HepG2 (cell line): ENCODE measurements around the gene OBSL1. TPM values are rescaled to one million over a fixed set of nuclear protein-coding genes. Genes with fewer than 3 reads are reported as not detected.

Experiments used
- ARHGAP35 ChIP-seq: sonication (generic); formaldehyde crosslinking; IDR thresholded peaks from 2 replicates; pipeline ENCODE4 v1.9.0; 2022; ENCODE audit warnings: mild to moderate bottlenecking, inconsistent platforms, moderate library complexity, missing genetic modification reagents, borderline replicate concordance
- BRF2 ChIP-seq: sonication (generic); formaldehyde crosslinking; IDR thresholded peaks from 2 replicates; pipeline ENCODE4 v1.8.1; 2022; ENCODE audit warnings: mild to moderate bottlenecking, missing genetic modification reagents
- EEA1 ChIP-seq: sonication (generic); formaldehyde crosslinking; IDR thresholded peaks from 2 replicates; pipeline ENCODE4 v1.5.1; 2020; ENCODE audit warnings: mild to moderate bottlenecking, missing genetic modification reagents, borderline replicate concordance
- FOXO1 ChIP-seq: sonication (generic); formaldehyde crosslinking; IDR thresholded peaks from 2 replicates; pipeline ENCODE4 v1.4.0; 2020; ENCODE audit warnings: missing genetic modification reagents
- MBNL3 ChIP-seq: fragments of 250-450 bp; sonication (Bioruptor Pico); conservative IDR thresholded peaks from 2 replicates; pipeline ENCODE4 v1.8.0; 2022; ENCODE audit warnings: mild to moderate bottlenecking, inconsistent platforms
- MTF2 ChIP-seq: sonication (generic); formaldehyde crosslinking; IDR thresholded peaks from 2 replicates; pipeline ENCODE4 v1.5.0; 2020; ENCODE audit warnings: missing genetic modification reagents, borderline replicate concordance
- NFE2L1 ChIP-seq: sonication (generic); formaldehyde crosslinking; IDR thresholded peaks from 2 replicates; pipeline ENCODE4 v1.4.0; 2020; ENCODE audit warnings: missing genetic modification reagents, mild to moderate bottlenecking, borderline replicate concordance
- NFKBIZ ChIP-seq: IDR thresholded peaks from 2 replicates; pipeline ENCODE4 v1.6.1; 2018; ENCODE audit warnings: missing genetic modification reagents, missing compliant biosample characterization
- POLR2AphosphoS2 ChIP-seq: IDR thresholded peaks from 2 replicates; pipeline ENCODE4 v1.6.1; 2011; ENCODE audit warnings: low read depth, low read length, improper control_type of control experiment
- RBM22 ChIP-seq: fragments of 200-400 bp; formaldehyde crosslinking; optimal IDR thresholded peaks from 2 replicates; pipeline ENCODE3; 2017; ENCODE audit warnings: mild to moderate bottlenecking, low read length, moderate library complexity
- SETDB1 ChIP-seq: sonication (generic); formaldehyde crosslinking; IDR thresholded peaks from 2 replicates; pipeline ENCODE4 v1.5.1; 2020; ENCODE audit warnings: missing genetic modification reagents, mild to moderate bottlenecking, borderline replicate concordance
- SRF ChIP-seq: IDR thresholded peaks from 2 replicates; pipeline ENCODE4 v1.6.1; 2011; ENCODE audit warnings: mild to moderate bottlenecking, low read depth, low read length, moderate library complexity
- TCF7L2 ChIP-seq: IDR thresholded peaks from 2 replicates; pipeline ENCODE4 v1.6.1; 2011; ENCODE audit warnings: mild to moderate bottlenecking, low read depth, low read length, moderate library complexity
- YY1 ChIP-seq: IDR thresholded peaks from 2 replicates; pipeline ENCODE4 v1.6.1; 2011; ENCODE audit warnings: low read length, low read depth, moderate library complexity, mild to moderate bottlenecking; ENCODE audit not compliant: insufficient read depth, insufficient replicate concordance
- ZC3H13 ChIP-seq: sonication (generic); formaldehyde crosslinking; IDR thresholded peaks from 2 replicates; pipeline ENCODE4 v1.8.1; 2023; ENCODE audit warnings: mild to moderate bottlenecking, missing genetic modification reagents, moderate library complexity
- ZFP36L1 ChIP-seq: sonication (generic); formaldehyde crosslinking; IDR thresholded peaks from 2 replicates; pipeline ENCODE4 v1.8.0; 2022; ENCODE audit warnings: mild to moderate bottlenecking, missing genetic modification reagents, moderate library complexity
- ZNF207 ChIP-seq: fragments of 450-650 bp; IDR thresholded peaks from 2 replicates; pipeline ENCODE4 v1.6.1; 2016; ENCODE audit warnings: antibody characterized with exemption, borderline replicate concordance
- ZNF292 ChIP-seq: sonication (generic); formaldehyde crosslinking; IDR thresholded peaks from 2 replicates; pipeline ENCODE4 v1.8.1; 2022; ENCODE audit warnings: mild to moderate bottlenecking, low read depth, missing genetic modification reagents, borderline replicate concordance
- ZNF460 ChIP-seq: sonication (generic); formaldehyde crosslinking; IDR thresholded peaks from 2 replicates; pipeline ENCODE4 v1.5.1; 2020; ENCODE audit warnings: missing genetic modification reagents, mild to moderate bottlenecking, borderline replicate concordance
- ZNF605 ChIP-seq: sonication (generic); formaldehyde crosslinking; IDR thresholded peaks from 2 replicates; pipeline ENCODE4 v1.8.0; 2022; ENCODE audit warnings: mild to moderate bottlenecking, missing genetic modification reagents
- ZNF768 ChIP-seq: sonication (generic); formaldehyde crosslinking; IDR thresholded peaks from 2 replicates; pipeline ENCODE4 v1.4.0; 2020; ENCODE audit warnings: missing genetic modification reagents
- ZSCAN12 ChIP-seq: sonication (generic); formaldehyde crosslinking; IDR thresholded peaks from 2 replicates; pipeline ENCODE4 v1.9.0; 2021; ENCODE audit warnings: mild to moderate bottlenecking, missing genetic modification reagents
- polyA plus RNA-seq, 8 experiments: library from polyadenylated mRNA; depleted of rRNA in 3 of 8; stranded (reverse) in 7 of 8; unstranded in 1 of 8; fragments of >200 nt; fragmentation: Illumina TruSeq in 4 of 8; extraction: Trizol in 4 of 8; gene quantifications; 2 replicates each; pipeline versions ENCODE4 v1.2.1 to v1.2.3, GENCODE V29; 2011 to 2016; ENCODE audit warnings: low read depth in 4 of 8, missing spikeins in 1 of 8, mixed read lengths in 1 of 8; ENCODE audit not compliant: insufficient read depth in 1 of 8
- total RNA-seq, 5 experiments: library from RNA; depleted of rRNA; stranded (reverse); fragments of >200 nt; fragmentation: Illumina TruSeq; extraction: Trizol; gene quantifications; 2 replicates each; pipeline ENCODE4 v1.2.3, GENCODE V29; 2016; ENCODE audit warnings: low read depth in 1 of 5
- TF ChIP-seq, protein P1 (sequence below), 2 experiments: sonication (generic) in 1 of 2; formaldehyde crosslinking in 1 of 2; IDR thresholded peaks; 2 replicates each; pipeline versions ENCODE4 v1.4.0 to v1.6.1; 2018 to 2020; ENCODE audit warnings: missing genetic modification reagents in 2 of 2, borderline replicate concordance in 1 of 2, low read depth in 1 of 2, mild to moderate bottlenecking in 1 of 2, missing biosample characterization in 1 of 2
- TF ChIP-seq, protein P2 (sequence below): sonication (generic); formaldehyde crosslinking; IDR thresholded peaks from 2 replicates; pipeline ENCODE4 v1.5.1; 2020; ENCODE audit warnings: mild to moderate bottlenecking, missing genetic modification reagents

OBSL1 gene
- total and polyA plus RNA-seq, 2 of the 13 experiments (the other 11 are each of a cell fraction or from before 2014, with no cell fraction given): 86.7 to 218 TPM

GRCh38 chr2:219537657-219538488, 33.5 kb downstream of the OBSL1 start (continued):
- TF ChIP-seq POLR2AphosphoS2: no peak
- no peak for TF ChIP-seq SETDB1 (CRISPR knock-in tag)
- TF ChIP-seq ZNF292 (CRISPR knock-in tag): 0 out of 2 replicates have a peak, but pooled peaks have one; percentile 13
- TF ChIP-seq EEA1: no peak
- peak; percentile 79 for TF ChIP-seq RBM22
- TF ChIP-seq MTF2 (CRISPR knock-in tag): no peak
- TF ChIP-seq SRF: no peak
- peak; percentile 39; the same call in 1 of the 2 replicates for TF ChIP-seq ARHGAP35 (CRISPR knock-in tag)
- TF ChIP-seq ZC3H13: peak; percentile 98
- no peak for TF ChIP-seq BRF2
- TF ChIP-seq, protein P1, sequence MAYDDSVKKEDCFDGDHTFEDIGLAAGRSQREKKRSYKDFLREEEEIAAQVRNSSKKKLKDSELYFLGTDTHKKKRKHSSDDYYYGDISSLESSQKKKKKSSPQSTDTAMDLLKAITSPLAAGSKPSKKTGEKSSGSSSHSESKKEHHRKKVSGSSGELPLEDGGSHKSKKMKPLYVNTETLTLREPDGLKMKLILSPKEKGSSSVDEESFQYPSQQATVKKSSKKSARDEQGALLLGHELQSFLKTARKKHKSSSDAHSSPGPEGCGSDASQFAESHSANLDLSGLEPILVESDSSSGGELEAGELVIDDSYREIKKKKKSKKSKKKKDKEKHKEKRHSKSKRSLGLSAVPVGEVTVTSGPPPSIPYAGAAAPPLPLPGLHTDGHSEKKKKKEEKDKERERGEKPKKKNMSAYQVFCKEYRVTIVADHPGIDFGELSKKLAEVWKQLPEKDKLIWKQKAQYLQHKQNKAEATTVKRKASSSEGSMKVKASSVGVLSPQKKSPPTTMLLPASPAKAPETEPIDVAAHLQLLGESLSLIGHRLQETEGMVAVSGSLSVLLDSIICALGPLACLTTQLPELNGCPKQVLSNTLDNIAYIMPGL (CRISPR knock-in tag; IDR thresholded peaks at IDR 0.05; ENCODE audit: borderline replicate concordance in 1 of 2, low read depth in 1 of 2): peak in 1 of 2 experiments; percentile 13; a peak in 1 of 4 replicates
- no peak for TF ChIP-seq FOXO1
- no peak for TF ChIP-seq ZFP36L1 (CRISPR knock-in tag)
- TF ChIP-seq ZSCAN12 (CRISPR knock-in tag): no peak
- TF ChIP-seq MBNL3: no peak
- TF ChIP-seq YY1: no peak
- TF ChIP-seq ZNF207: no peak
- no peak for TF ChIP-seq ZNF768 (CRISPR knock-in tag)
- no peak for TF ChIP-seq ZNF605
- no peak for TF ChIP-seq NFE2L1 (CRISPR knock-in tag)
- no peak for TF ChIP-seq ZNF460
- no peak for TF ChIP-seq TCF7L2
- TF ChIP-seq NFKBIZ (CRISPR knock-in tag): no peak
- TF ChIP-seq, protein P2, sequence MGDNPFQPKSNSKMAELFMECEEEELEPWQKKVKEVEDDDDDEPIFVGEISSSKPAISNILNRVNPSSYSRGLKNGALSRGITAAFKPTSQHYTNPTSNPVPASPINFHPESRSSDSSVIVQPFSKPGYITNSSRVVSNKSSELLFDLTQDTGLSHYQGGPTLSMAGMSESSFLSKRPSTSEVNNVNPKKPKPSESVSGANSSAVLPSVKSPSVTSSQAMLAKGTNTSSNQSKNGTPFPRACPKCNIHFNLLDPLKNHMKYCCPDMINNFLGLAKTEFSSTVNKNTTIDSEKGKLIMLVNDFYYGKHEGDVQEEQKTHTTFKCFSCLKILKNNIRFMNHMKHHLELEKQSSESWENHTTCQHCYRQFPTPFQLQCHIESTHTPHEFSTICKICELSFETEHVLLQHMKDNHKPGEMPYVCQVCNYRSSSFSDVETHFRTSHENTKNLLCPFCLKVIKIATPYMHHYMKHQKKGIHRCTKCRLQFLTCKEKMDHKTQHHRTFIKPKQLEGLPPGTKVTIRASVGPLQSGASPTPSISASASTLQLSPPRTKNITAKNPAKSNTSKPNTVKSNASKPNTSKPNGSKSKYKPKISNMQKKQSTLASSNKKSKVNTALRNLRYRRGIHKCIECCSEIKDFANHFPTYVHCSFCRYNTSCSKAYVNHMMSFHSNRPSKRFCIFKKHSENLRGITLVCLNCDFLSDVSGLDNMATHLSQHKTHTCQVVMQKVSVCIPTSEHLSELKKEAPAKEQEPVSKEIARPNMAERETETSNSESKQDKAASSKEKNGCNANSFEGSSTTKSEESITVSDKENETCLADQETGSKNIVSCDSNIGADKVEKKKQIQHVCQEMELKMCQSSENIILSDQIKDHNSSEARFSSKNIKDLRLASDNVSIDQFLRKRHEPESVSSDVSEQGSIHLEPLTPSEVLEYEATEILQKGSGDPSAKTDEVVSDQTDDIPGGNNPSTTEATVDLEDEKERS (CRISPR knock-in tag): 0 out of 2 replicates have a peak, but pooled peaks have one; percentile 41
